Fibroblast of villous mesenchyme (primary cell): ENCODE data around the gene RAI14. TPM values are rescaled to one million over a fixed set of nuclear protein-coding genes. Genes with fewer than 3 reads are reported as not detected.
A peak's percentile ranks its signal among the peaks of the same experiment; 100 is the strongest.
"Not testable (repeated sequence)": the region's sequence is repeated elsewhere in the genome, so short reads cannot be mapped to it uniquely, and the experiment has no call there.

Experiments
- DNase-seq: peaks from one replicate; pipeline ENCODE4 v3.0.0-alpha.2; 2010; ENCODE audit warnings: low read depth
- H3K4me3 ChIP-seq: 2 replicates; pipeline ENCODE4 v1.5.1; 2011; ENCODE audit warnings: low read depth, mild to moderate bottlenecking, low read length
- CTCF ChIP-seq: IDR thresholded peaks from 2 replicates; pipeline ENCODE4 v1.5.1; 2012; ENCODE audit warnings: low read depth, mild to moderate bottlenecking, low read length; ENCODE audit not compliant: insufficient read depth
- total RNA-seq: library from RNA; depleted of rRNA; stranded (reverse); fragments of >200 nt; gene quantifications from 2 replicates; pipeline ENCODE4 v1.2.3, GENCODE V29; 2012

The RAI14 gene
- total RNA-seq, 1 donor, result 291 TPM

- no peak for DNase-seq
- no peak for TF ChIP-seq CTCF
- no peak overlapping the region for H3K4me3 ChIP-seq
Observed at GRCh38 chr5:34827588-34828506, 171.7 kb downstream of the RAI14 start.

- not testable (repeated sequence) for H3K4me3 ChIP-seq, DNase-seq
Observed at GRCh38 chr5:34830827-34831226, 174.7 kb downstream of the RAI14 start.

GRCh38 chr5:34831303-34831702, 175.2 kb downstream of the RAI14 start:
- peak; percentile 71 for DNase-seq
- TF ChIP-seq CTCF, result no peak

GRCh38 chr5:34832568-34832967, 176.4 kb downstream of the RAI14 start:
- TF ChIP-seq CTCF, result no peak
- no peak for DNase-seq
- H3K4me3 ChIP-seq, result no peak overlapping the region

More at GRCh38 chr5:34831303-34831702, 175.2 kb downstream of the RAI14 start:
- no peak overlapping the region for H3K4me3 ChIP-seq

GRCh38 chr5:34833090-34833489, 177.0 kb downstream of the RAI14 start:
- no peak overlapping the region for H3K4me3 ChIP-seq
- no peak for TF ChIP-seq CTCF
- no peak for DNase-seq

GRCh38 chr5:34833976-34834793, 178.1 kb downstream of the RAI14 start:
- no peak overlapping the region for H3K4me3 ChIP-seq
- DNase-seq, result peak; percentile 88
- peak; percentile 3 for TF ChIP-seq CTCF

- H3K4me3 ChIP-seq, result no peak overlapping the region
- DNase-seq, result no peak
- TF ChIP-seq CTCF, result no peak
Observed at GRCh38 chr5:34834794-34835089, 178.6 kb downstream of the RAI14 start.
